Measurements from ENCODE around the gene KIAA0753. TPM values are rescaled to one million over a fixed set of nuclear protein-coding genes. Genes with fewer than 3 reads are reported as not detected.

Gene KIAA0753
- total RNA-seq, 1 experiment from 2014 or later: 6.9 TPM

DNA sequence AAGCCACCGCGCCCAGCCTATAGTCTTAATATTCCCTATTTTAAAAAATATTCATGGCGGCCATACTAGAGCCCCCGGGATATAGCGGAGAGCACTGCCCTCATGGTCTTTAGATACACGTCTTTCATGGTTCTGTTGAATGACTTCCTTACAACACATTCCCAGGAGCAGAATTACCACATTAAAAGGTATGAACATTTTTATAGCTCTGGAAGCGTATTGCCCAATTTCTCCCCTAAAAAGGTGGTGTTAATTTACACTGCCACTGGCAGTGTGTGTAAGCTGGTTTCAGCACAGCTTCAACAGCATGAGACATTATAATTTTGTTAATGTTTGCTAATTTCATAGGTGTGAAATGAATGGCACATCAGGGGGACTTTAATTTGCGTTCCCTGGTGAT is 30.1 kb upstream of the KIAA0753 start:
- Histone ChIP-seq H4K20me1 (ENCODE audit: low read length) (no peaks in the 10 kb centered on the region), H3K36me3 (ENCODE audit: low read depth, low read length) (no peaks in the 10 kb centered on the region), H3K27ac (ENCODE audit: low read length) (peak overlapping the region; percentile 94), H3K9ac (ENCODE audit: low read length) (peak overlapping the region; percentile 72), H3K9me3 (ENCODE audit: low read length) (no peaks in the 10 kb centered on the region), H3K27me3 (ENCODE audit: low read length) (no peaks in the 10 kb centered on the region), H3F3A (ENCODE audit: low read length, unreplicated experiment) (no peaks in the 10 kb centered on the region), H3K4me2 (ENCODE audit: low read length) (peak overlapping the region; percentile 78), H2AFZ (ENCODE audit: low read length) (no peak overlapping the region), H3K79me2 (ENCODE audit: low read length) (no peaks in the 10 kb centered on the region), H3K4me3 (ENCODE audit: low read length) (no peak overlapping the region), H3K9me2 (replicated peaks; ENCODE audit: low read length) (no peaks in the 10 kb centered on the region), H3K4me1 (ENCODE audit: insufficient read depth, low read length) (peaks cover 31% of the 10 kb centered on the region)
- ATAC-seq: no peak
- intact Hi-C loops (cut with micrococcal nuclease): no loop called here
- TF ChIP-seq, protein P1, sequence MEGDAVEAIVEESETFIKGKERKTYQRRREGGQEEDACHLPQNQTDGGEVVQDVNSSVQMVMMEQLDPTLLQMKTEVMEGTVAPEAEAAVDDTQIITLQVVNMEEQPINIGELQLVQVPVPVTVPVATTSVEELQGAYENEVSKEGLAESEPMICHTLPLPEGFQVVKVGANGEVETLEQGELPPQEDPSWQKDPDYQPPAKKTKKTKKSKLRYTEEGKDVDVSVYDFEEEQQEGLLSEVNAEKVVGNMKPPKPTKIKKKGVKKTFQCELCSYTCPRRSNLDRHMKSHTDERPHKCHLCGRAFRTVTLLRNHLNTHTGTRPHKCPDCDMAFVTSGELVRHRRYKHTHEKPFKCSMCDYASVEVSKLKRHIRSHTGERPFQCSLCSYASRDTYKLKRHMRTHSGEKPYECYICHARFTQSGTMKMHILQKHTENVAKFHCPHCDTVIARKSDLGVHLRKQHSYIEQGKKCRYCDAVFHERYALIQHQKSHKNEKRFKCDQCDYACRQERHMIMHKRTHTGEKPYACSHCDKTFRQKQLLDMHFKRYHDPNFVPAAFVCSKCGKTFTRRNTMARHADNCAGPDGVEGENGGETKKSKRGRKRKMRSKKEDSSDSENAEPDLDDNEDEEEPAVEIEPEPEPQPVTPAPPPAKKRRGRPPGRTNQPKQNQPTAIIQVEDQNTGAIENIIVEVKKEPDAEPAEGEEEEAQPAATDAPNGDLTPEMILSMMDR (conservative IDR thresholded peaks at IDR 0.05; ENCODE audit: low read depth, low read length): no peak
- no peak for TF ChIP-seq EZH2phosphoT487 (IDR thresholded peaks at IDR 0.05; ENCODE audit: borderline replicate concordance, low read length)
- no peak for TF ChIP-seq EZH2 (IDR thresholded peaks at IDR 0.05; ENCODE audit: low read length, unreplicated experiment)
- ChIA-PET POLR2A (ENCODE audit: unreplicated experiment) (no interaction called here), CTCF (interaction anchor here (0.5 kb wide), 1 partner anchor 132 kb away, joined by 3 read pairs; no protein-coding TSS in a partner anchor)
- BruUV-seq (replicated peaks): no TSS peak
- DNase-seq: no peak

DNA sequence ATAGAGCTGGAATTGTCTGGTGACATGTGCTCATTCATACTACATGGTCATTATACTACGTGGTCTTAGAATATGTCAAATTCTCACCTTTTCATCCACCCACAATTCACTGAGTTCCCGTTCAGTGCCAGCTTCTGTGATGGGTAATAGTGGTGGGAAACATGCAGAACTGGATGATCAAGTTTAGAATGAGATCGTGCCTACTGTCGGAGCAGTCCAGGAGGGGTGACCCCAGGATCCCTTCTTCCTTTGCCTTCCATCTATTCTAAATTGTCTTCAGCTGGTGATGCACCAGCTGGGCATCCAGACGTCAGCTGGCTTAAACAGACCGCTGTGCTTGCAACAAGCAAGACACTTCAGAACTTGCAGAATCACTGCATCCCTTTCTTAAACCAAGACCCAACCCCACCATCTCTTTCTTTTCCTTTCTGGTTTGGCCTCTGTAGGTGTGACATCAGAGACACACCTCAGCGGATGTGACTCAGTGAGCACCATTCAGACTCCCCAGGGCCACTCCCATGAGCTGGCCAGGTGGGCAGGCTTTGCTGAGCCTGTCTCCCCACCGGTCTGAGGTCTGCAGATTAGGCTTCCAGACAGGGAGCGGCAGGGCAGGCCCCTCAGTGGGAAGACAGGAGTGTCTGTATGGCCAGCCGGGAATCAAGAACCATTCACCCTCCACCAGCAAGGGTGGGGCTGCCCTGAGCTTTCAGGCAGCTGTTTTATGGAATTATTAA is 29.1 kb upstream of the KIAA0753 start:
- H3K36me3 ChIP-seq (ENCODE audit: low read depth, low read length): no peaks in the 10 kb centered on the region
- ChIA-PET CTCF (interaction anchor here (0.5 kb wide), 1 partner anchor 133 kb away, joined by 3 read pairs; no protein-coding TSS in a partner anchor), POLR2A (ENCODE audit: unreplicated experiment) (no interaction called here)
- H2AFZ ChIP-seq (ENCODE audit: low read length): no peak overlapping the region; the same call in 1 of the 2 replicates
- intact Hi-C loops (cut with micrococcal nuclease): loop anchor here (5.0 kb wide), 1 partner anchor 353 kb away; the partner anchor contains the start of gene BCL6B
- H3F3A ChIP-seq (ENCODE audit: low read length, unreplicated experiment): no peaks in the 10 kb centered on the region
- no peaks in the 10 kb centered on the region for H3K79me2 ChIP-seq (ENCODE audit: low read length)
- no peaks in the 10 kb centered on the region for H3K27me3 ChIP-seq (ENCODE audit: low read length)
- ATAC-seq (peak; percentile 83), DNase-seq (peak; percentile 90)
- H3K9me3 ChIP-seq (ENCODE audit: low read length): no peaks in the 10 kb centered on the region
- H3K27ac ChIP-seq (ENCODE audit: low read length): peak overlapping the region; percentile 94
- H3K4me1 ChIP-seq (ENCODE audit: insufficient read depth, low read length): peaks cover 31% of the 10 kb centered on the region
- TF ChIP-seq EZH2phosphoT487 (IDR thresholded peaks at IDR 0.05; ENCODE audit: borderline replicate concordance, low read length): no peak
- TF ChIP-seq, protein P1 (conservative IDR thresholded peaks at IDR 0.05; ENCODE audit: low read depth, low read length): no peak
- no peak for TF ChIP-seq EZH2 (IDR thresholded peaks at IDR 0.05; ENCODE audit: low read length, unreplicated experiment)
- no peaks in the 10 kb centered on the region for H3K9me2 ChIP-seq (replicated peaks; ENCODE audit: low read length)
- H3K9ac ChIP-seq (ENCODE audit: low read length): peak overlapping the region; percentile 72
- H4K20me1 ChIP-seq (ENCODE audit: low read length): no peaks in the 10 kb centered on the region
- peak overlapping the region; percentile 39; the same call in 1 of the 2 replicates for H3K4me3 ChIP-seq (ENCODE audit: low read length)
- H3K4me2 ChIP-seq (ENCODE audit: low read length): peak overlapping the region; percentile 78
- no TSS peak for BruUV-seq (replicated peaks)
